Ascending aorta (tissue), 2 donors: ENCODE data around the gene PTPRG. TPM values are rescaled to one million over a fixed set of nuclear protein-coding genes. Genes with fewer than 3 reads are reported as not detected.

Experiments used
- DNase-seq, 2 donors: peaks; one replicate each; pipeline ENCODE4 v3.0.0-alpha.2; 2019; ENCODE audit warnings: low spot score in 2 of 2
- H3K27ac ChIP-seq, 2 donors: fragments of 200-600 bp; sonication (generic); one replicate each; pipeline ENCODE4 v1.5.1; 2016 to 2017; ENCODE audit warnings: mild to moderate bottlenecking in 1 of 2
- H3K27me3 ChIP-seq: fragments of 200-600 bp; sonication (generic); one replicate; pipeline ENCODE4 v1.5.1; 2017
- H3K36me3 ChIP-seq, 2 donors: fragments of 200-600 bp; sonication (generic); one replicate each; pipeline ENCODE4 v1.5.1; 2016
- H3K4me1 ChIP-seq, 2 donors: fragments of 200-600 bp; sonication (generic); one replicate each; pipeline ENCODE4 v1.5.1; 2016 to 2017; ENCODE audit warnings: mild to moderate bottlenecking in 1 of 2
- H3K4me3 ChIP-seq, 2 donors: fragments of 200-600 bp; sonication (generic); one replicate each; pipeline ENCODE4 v1.5.1; 2016 to 2017; ENCODE audit warnings: mild to moderate bottlenecking in 1 of 2
- H3K9me3 ChIP-seq, 2 donors: fragments of 200-600 bp; sonication (generic); one replicate each; pipeline ENCODE4 v1.5.1; 2016
- intact Hi-C: fragments of 100-400 bp; cut with DNase I; formaldehyde crosslinking; loops from one replicate; pipeline ENCODE4 v1.15.1; 2023
- total RNA-seq: library from RNA; depleted of rRNA; stranded (reverse); fragments of >200 nt; gene quantifications from one replicate; pipeline ENCODE4 v1.1.0, GENCODE V29; 2016
- TF ChIP-seq, protein P1 (sequence below), 3 experiments: fragments of 200-600 bp in 2 of 3; fragments of 450-650 bp in 1 of 3; sonication (generic) in 2 of 3; IDR thresholded peaks; one replicate each; pipeline ENCODE4 v1.5.1; 2016 to 2019; ENCODE audit warnings: antibody characterized with exemption in 3 of 3, mild to moderate bottlenecking in 1 of 3, moderate library complexity in 1 of 3

PTPRG gene
- total RNA-seq, 1 donor from 2014 or later, result 129 TPM

DNA sequence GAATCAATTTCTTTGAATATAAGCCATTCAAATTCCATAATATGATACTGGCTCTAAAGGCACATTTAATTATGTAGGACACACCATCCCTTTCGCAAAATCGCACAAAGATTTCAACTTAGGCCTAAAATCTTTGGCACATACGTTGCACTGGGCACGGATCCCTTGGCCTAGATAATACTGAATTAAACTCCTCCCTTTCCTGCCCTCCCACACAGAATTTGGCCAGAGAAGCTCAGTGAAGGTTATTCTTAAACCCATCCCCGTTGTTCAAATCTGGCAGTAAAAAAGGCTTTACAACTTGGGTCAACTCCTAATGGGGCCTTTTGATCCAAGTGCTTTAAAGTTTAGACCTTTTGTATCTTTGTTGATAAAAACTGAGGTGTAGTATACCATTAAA, 247.2 kb downstream of the PTPRG start:
- DNase-seq, result peak in 1 of 2 donors; percentile 74
- TF ChIP-seq, protein P1, sequence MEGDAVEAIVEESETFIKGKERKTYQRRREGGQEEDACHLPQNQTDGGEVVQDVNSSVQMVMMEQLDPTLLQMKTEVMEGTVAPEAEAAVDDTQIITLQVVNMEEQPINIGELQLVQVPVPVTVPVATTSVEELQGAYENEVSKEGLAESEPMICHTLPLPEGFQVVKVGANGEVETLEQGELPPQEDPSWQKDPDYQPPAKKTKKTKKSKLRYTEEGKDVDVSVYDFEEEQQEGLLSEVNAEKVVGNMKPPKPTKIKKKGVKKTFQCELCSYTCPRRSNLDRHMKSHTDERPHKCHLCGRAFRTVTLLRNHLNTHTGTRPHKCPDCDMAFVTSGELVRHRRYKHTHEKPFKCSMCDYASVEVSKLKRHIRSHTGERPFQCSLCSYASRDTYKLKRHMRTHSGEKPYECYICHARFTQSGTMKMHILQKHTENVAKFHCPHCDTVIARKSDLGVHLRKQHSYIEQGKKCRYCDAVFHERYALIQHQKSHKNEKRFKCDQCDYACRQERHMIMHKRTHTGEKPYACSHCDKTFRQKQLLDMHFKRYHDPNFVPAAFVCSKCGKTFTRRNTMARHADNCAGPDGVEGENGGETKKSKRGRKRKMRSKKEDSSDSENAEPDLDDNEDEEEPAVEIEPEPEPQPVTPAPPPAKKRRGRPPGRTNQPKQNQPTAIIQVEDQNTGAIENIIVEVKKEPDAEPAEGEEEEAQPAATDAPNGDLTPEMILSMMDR (IDR thresholded peaks at IDR 0.05), result no peak
- no peaks in the 10 kb centered on the region for H3K36me3 ChIP-seq
- peaks cover 22 to 79% of the 10 kb centered on the region in 2 donors for H3K4me1 ChIP-seq
- intact Hi-C loops, result no loop called here
- H3K9me3 ChIP-seq, result no peaks in the 10 kb centered on the region
- peak overlapping the region; percentile 43 to 50 for H3K27ac ChIP-seq
- H3K4me3 ChIP-seq, result no peak overlapping the region
- no peaks in the 10 kb centered on the region for H3K27me3 ChIP-seq

DNA sequence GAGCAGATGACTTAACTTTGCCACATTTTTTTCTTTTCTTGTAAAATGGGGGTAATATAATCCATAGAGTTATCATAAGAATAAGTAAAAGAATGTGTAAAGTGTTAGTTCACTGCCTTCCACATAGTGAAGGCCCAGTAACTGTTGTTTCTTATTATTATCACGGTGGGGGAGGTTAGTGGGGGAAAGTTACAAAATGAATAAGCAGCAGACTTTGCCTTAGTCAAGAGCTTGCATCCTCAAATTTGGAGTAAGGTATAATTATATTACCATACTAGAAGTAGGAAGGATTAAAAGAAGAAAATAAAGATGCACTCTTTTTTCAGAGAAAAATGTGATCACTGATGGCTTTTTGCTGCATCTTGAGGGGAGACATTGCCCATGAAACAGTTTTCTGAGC, 247.6 kb downstream of the PTPRG start:
- no peaks in the 10 kb centered on the region for H3K36me3 ChIP-seq
- TF ChIP-seq, protein P1 (IDR thresholded peaks at IDR 0.05), result no peak
- H3K9me3 ChIP-seq, result no peaks in the 10 kb centered on the region
- H3K27ac ChIP-seq, result peak overlapping the region; percentile 43 to 50
- no peaks in the 10 kb centered on the region for H3K27me3 ChIP-seq
- DNase-seq, result no peak
- no peak overlapping the region for H3K4me3 ChIP-seq
- peaks cover 22 to 79% of the 10 kb centered on the region in 2 donors for H3K4me1 ChIP-seq
- intact Hi-C loops, result no loop called here

DNA sequence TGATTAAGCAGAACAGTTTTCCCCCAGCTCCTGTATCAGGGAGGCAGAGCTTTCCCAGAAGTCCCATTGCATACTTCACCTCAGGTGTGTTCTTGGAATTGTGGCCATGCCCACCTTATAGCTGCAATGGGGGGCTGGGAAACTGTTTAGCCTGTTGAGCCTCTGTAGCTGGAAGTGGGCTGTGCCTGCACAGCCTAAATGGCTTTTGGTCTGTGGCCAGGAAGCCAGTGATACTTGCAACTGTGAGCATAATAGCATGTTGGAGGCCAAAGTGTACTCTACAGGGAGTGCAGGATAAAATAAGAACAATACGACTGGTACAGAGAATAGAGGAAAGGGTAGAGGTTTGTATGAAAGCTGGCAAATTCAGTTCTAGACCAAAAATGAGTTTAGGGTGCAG, 248.5 kb downstream of the PTPRG start:
- Histone ChIP-seq H3K4me3 (no peak overlapping the region), H3K9me3 (no peaks in the 10 kb centered on the region), H3K27me3 (no peaks in the 10 kb centered on the region), H3K36me3 (no peaks in the 10 kb centered on the region), H3K27ac (peak overlapping the region; percentile 17 to 35), H3K4me1 (peaks cover 22 to 75% of the 10 kb centered on the region in 2 donors)
- DNase-seq, result no peak
- TF ChIP-seq, protein P1 (IDR thresholded peaks at IDR 0.05), result no peak
- intact Hi-C loops, result no loop called here

DNA sequence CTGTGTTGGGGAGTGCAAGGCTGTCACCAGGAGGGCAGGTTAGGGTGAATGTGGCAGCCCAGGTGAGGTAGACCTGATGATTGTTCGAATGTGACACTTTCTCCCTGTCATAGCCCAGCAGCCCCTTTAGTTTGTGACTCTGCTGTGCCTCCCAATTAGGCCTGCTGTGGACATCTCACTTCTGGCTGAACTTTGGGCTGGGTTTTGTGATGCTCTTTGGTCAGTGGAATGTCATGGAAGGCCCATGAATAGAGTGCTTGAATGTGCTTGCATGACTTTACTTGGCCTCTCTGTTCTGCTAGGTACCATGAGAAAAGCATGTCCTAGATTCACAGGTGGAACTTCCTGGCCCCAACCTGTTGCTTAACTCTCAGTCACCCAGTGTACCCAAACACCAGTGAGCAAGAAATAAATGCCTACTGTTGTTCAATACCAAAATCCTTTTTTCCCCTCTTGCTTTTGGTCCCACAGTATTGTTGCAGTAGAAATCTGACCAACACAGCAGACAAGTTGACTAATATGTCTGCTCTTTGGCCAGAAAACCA, 249.7 kb downstream of the PTPRG start:
- Histone ChIP-seq H3K36me3 (no peaks in the 10 kb centered on the region), H3K27me3 (no peaks in the 10 kb centered on the region), H3K4me1 (peaks cover 16 to 66% of the 10 kb centered on the region in 2 donors), H3K9me3 (no peaks in the 10 kb centered on the region), H3K27ac (peak overlapping the region; percentile 7 to 35), H3K4me3 (no peak overlapping the region)
- no peak for DNase-seq
- intact Hi-C loops, result no loop called here
- TF ChIP-seq, protein P1 (IDR thresholded peaks at IDR 0.05), result no peak

DNA sequence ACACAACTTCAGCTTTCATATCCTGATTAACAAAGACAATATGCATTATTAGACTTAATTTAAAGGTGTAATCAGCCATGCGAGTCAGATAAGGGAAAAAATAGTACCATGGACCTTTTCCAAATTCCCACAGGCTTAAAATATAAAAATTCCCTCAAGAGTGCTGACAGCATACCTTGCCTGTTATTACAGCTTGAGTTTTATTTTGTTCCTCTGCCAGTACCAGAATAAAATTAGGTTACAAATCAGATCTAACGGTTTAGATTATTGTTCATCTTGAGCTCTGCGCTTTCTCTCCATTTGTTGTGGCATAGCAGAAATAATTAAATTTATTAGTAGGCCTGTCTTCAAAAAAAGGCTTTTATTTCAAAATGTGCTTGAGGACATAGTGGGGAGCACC, 250.3 kb downstream of the PTPRG start:
- no peak overlapping the region for H3K27ac ChIP-seq
- H3K36me3 ChIP-seq, result no peaks in the 10 kb centered on the region
- H3K27me3 ChIP-seq, result no peaks in the 10 kb centered on the region
- no peak overlapping the region for H3K4me3 ChIP-seq
- H3K9me3 ChIP-seq, result no peaks in the 10 kb centered on the region
- TF ChIP-seq, protein P1 (IDR thresholded peaks at IDR 0.05), result no peak
- peaks cover 16 to 60% of the 10 kb centered on the region in 2 donors for H3K4me1 ChIP-seq
- DNase-seq, result no peak
- intact Hi-C loops, result no loop called here

DNA sequence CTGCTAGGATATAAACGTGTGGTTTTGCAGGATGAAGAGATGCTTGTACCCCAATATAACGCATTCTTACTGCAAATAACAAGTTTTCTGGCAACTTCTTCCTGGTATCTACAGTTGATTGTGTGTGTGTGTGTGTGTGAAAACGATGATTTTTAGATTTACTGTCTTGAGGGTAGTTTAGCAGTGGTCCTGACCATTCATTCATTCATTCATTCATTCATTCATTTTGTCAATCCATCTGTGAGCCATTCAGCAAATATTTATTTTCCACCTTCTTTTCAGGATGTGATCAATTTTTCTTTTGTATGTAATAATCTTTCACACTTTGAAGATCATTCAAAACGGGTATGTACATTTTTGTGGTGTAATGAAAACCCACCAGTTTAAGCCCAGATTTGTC, 250.7 kb downstream of the PTPRG start:
- Histone ChIP-seq H3K4me3 (no peak overlapping the region), H3K4me1 (peaks cover 16 to 56% of the 10 kb centered on the region in 2 donors), H3K27ac (no peak overlapping the region), H3K27me3 (no peaks in the 10 kb centered on the region), H3K9me3 (no peaks in the 10 kb centered on the region), H3K36me3 (no peaks in the 10 kb centered on the region)
- no peak for DNase-seq
- TF ChIP-seq, protein P1 (IDR thresholded peaks at IDR 0.05), result no peak
- intact Hi-C loops, result no loop called here
